Urothelium cell line (cell line): Measurements from ENCODE around the gene SELENOF.

Source experiments
- DNase-seq: peaks from one replicate; pipeline ENCODE4 v3.0.0; 2011; ENCODE audit warnings: low spot score, mixed read lengths
- FAIRE-seq: peaks from 2 replicates; lab custom pipeline; 2011; peaks lifted over from hg19 to GRCh38; lab: Jason Lieb, UNC

The SELENOF gene

GRCh38 chr1:86913896-86914600 is at the start of gene SELENOF:
Gene SELENOF, minus strand, starts transcription at chr1:86914126. Its CDS starts 15 bp downstream, at chr1:86914111.
- DNase-seq (peak; percentile 97), FAIRE-seq (peak; percentile 30)

- no peak for FAIRE-seq
- DNase-seq = no peak
Observed at GRCh38 chr1:86960548-86960947, 46.6 kb upstream of the SELENOF start.

- no peak for FAIRE-seq
Observed at GRCh38 chr1:86957221-86957620, 43.3 kb upstream of the SELENOF start.

GRCh38 chr1:86956221-86956620 is 42.3 kb upstream of the SELENOF start:
- no peak for FAIRE-seq
- DNase-seq = no peak

More at GRCh38 chr1:86957221-86957620, 43.3 kb upstream of the SELENOF start:
- no peak for DNase-seq

- DNase-seq = no peak
- no peak for FAIRE-seq
Observed at GRCh38 chr1:86955678-86956077, 41.8 kb upstream of the SELENOF start.

GRCh38 chr1:86953167-86953566 is 39.2 kb upstream of the SELENOF start:
- no peak for FAIRE-seq
- DNase-seq = no peak

GRCh38 chr1:86951430-86951829 is 37.5 kb upstream of the SELENOF start:
- no peak for FAIRE-seq
- no peak for DNase-seq

- DNase-seq (no peak), FAIRE-seq (no peak)
Observed at GRCh38 chr1:86950712-86951419, 36.9 kb upstream of the SELENOF start.

GRCh38 chr1:86948212-86948611 is 34.3 kb upstream of the SELENOF start:
- no peak for FAIRE-seq
- no peak for DNase-seq

GRCh38 chr1:86942743-86943142 is 28.8 kb upstream of the SELENOF start:
- FAIRE-seq (no peak), DNase-seq (no peak)

GRCh38 chr1:86942042-86942441 is 28.1 kb upstream of the SELENOF start:
- FAIRE-seq = no peak
- DNase-seq = no peak

- DNase-seq (no peak), FAIRE-seq (no peak)
Observed at GRCh38 chr1:86940599-86940998, 26.7 kb upstream of the SELENOF start.

- FAIRE-seq (no peak), DNase-seq (no peak)
Observed at GRCh38 chr1:86939406-86939805, 25.5 kb upstream of the SELENOF start.

GRCh38 chr1:86938855-86939254 is 24.9 kb upstream of the SELENOF start:
- FAIRE-seq = no peak
- DNase-seq = no peak

- FAIRE-seq (no peak), DNase-seq (no peak)
Observed at GRCh38 chr1:86938450-86938849, 24.5 kb upstream of the SELENOF start.

- FAIRE-seq = no peak
- DNase-seq = no peak
Observed at GRCh38 chr1:86933562-86934377, 19.8 kb upstream of the SELENOF start.

- DNase-seq = no peak
- FAIRE-seq = no peak
Observed at GRCh38 chr1:86933051-86933450, 19.1 kb upstream of the SELENOF start.

- no peak for FAIRE-seq
- DNase-seq = no peak
Observed at GRCh38 chr1:86928819-86929218, 14.9 kb upstream of the SELENOF start.

GRCh38 chr1:86926883-86927282 is 13.0 kb upstream of the SELENOF start:
- DNase-seq (no peak), FAIRE-seq (no peak)

GRCh38 chr1:86925742-86926141 is 11.8 kb upstream of the SELENOF start:
- DNase-seq (no peak), FAIRE-seq (no peak)

GRCh38 chr1:86924324-86924960 is 10.5 kb upstream of the SELENOF start:
- DNase-seq (no peak), FAIRE-seq (no peak)
